Endothelial cell of umbilical vein (primary cell): ENCODE results near the gene OR2AG2. TPM values are rescaled to one million over a fixed set of nuclear protein-coding genes. Genes with fewer than 3 reads are reported as not detected.

Experiments used
- BruUV-seq: library from RNA; stranded (reverse); fragments of 400-500 nt; replicated peaks from 2 replicates; lab custom pipeline; 2021; lab: Mats Ljungman, UMichigan
- CTCF ChIA-PET: fragments of 300-600, 350-600 bp; sonication (Branson Sonifier 250); formaldehyde crosslinking; loops from one replicate; lab custom pipeline; 2021; ENCODE audit warnings: antibody characterized with exemption, inconsistent platforms; lab: Charles Lee
- POLR2A ChIA-PET: fragments of 300-600, 350-600 bp; sonication (Branson Sonifier 250); formaldehyde crosslinking; loops from one replicate; lab custom pipeline; 2021; ENCODE audit warnings: antibody characterized with exemption, inconsistent platforms; lab: Charles Lee
- DNase-seq: peaks from one replicate; pipeline ENCODE4 v3.0.0-alpha.2; 2011; ENCODE audit warnings: low read depth, low spot score
- FAIRE-seq: peaks from 2 replicates; lab custom pipeline; 2011; peaks lifted over from hg19 to GRCh38; lab: Jason Lieb, UNC
- H2AFZ ChIP-seq: 2 replicates; pipeline ENCODE4 v1.6.0; 2012; ENCODE audit warnings: low read depth, low read length, control low read depth, inconsistent platforms
- H3K27ac ChIP-seq: 2 replicates; pipeline ENCODE4 v1.5.1; 2011; ENCODE audit warnings: low read depth, mild to moderate bottlenecking, control low read depth, low read length, moderate library complexity; ENCODE audit not compliant: insufficient read depth
- H3K27me3 ChIP-seq, 2 experiments: 2 replicates each; pipeline versions ENCODE4 v1.6.0 to v1.6.1; 2011; ENCODE audit warnings: low read length in 2 of 2, mixed read lengths in 1 of 2; ENCODE audit not compliant: control insufficient read depth in 2 of 2, insufficient read depth in 2 of 2
- H3K36me3 ChIP-seq, 2 experiments: 2 replicates in 1 of 2; 3 replicates in 1 of 2; pipeline ENCODE4 v1.5.1; 2011; ENCODE audit warnings: low read length in 2 of 2, mild to moderate bottlenecking in 1 of 2, moderate library complexity in 1 of 2; ENCODE audit not compliant: control insufficient read depth in 2 of 2, insufficient read depth in 2 of 2; ENCODE audit errors: extremely low read depth in 1 of 2
- H3K4me1 ChIP-seq: 3 replicates; pipeline ENCODE4 v1.5.1; 2011; ENCODE audit warnings: mild to moderate bottlenecking, low read length; ENCODE audit not compliant: control insufficient read depth, insufficient read depth; ENCODE audit errors: extremely low read depth
- H3K4me2 ChIP-seq: 2 replicates; pipeline ENCODE4 v1.6.1; 2011; ENCODE audit warnings: low read length, control low read depth, mixed read lengths; ENCODE audit not compliant: insufficient read depth
- H3K4me3 ChIP-seq, 3 experiments: fragments of 200-600 bp in 1 of 3; sonication (generic), shearing (Covaris generic) in 1 of 3; replicated peaks in 1 of 3; 2 replicates each; pipeline ENCODE4 v1.5.1; 2011 to 2016; ENCODE audit warnings: control low read depth in 3 of 3, low read length in 3 of 3, mild to moderate bottlenecking in 2 of 3, inconsistent platforms in 1 of 3, low read depth in 1 of 3, moderate library complexity in 1 of 3; ENCODE audit not compliant: insufficient read depth in 1 of 3
- H3K79me2 ChIP-seq: 2 replicates; pipeline ENCODE4 v1.6.0; 2012; ENCODE audit warnings: low read length, inconsistent platforms; ENCODE audit not compliant: control insufficient read depth, insufficient read depth
- H3K9ac ChIP-seq: replicated peaks from 2 replicates; pipeline ENCODE3; 2011; ENCODE audit warnings: low read length, control low read depth; ENCODE audit not compliant: insufficient read depth; ENCODE audit errors: extremely low read depth
- H3K9me1 ChIP-seq: replicated peaks from 3 replicates; pipeline ENCODE4 v1.6.0; 2011; ENCODE audit warnings: mild to moderate bottlenecking, low read length; ENCODE audit not compliant: control insufficient read depth, insufficient read depth; ENCODE audit errors: extremely low read depth
- H3K9me3 ChIP-seq: replicated peaks from 2 replicates; pipeline ENCODE4 v1.5.1; 2012; ENCODE audit warnings: low read length, inconsistent platforms; ENCODE audit not compliant: control insufficient read depth, insufficient read depth
- H4K20me1 ChIP-seq: replicated peaks from 2 replicates; pipeline ENCODE3; 2011; ENCODE audit warnings: mild to moderate bottlenecking, low read length; ENCODE audit not compliant: control insufficient read depth, insufficient read depth; ENCODE audit errors: extremely low read depth
- CTCF ChIP-seq, 2 donors: IDR thresholded peaks; 1 replicate in 1 of 2; 2 replicates in 1 of 2; pipeline ENCODE4 v1.5.1; 2011; ENCODE audit warnings: low read length in 2 of 2, mild to moderate bottlenecking in 2 of 2, moderate library complexity in 2 of 2, control low read depth in 1 of 2, inconsistent platforms in 1 of 2, low read depth in 1 of 2; ENCODE audit not compliant: insufficient read depth in 1 of 2; ENCODE audit errors: extremely low read depth in 1 of 2
- EZH2 ChIP-seq: IDR thresholded peaks from 2 replicates; pipeline ENCODE4 v1.6.1; 2012; ENCODE audit warnings: borderline replicate concordance, low read depth, mild to moderate bottlenecking, moderate library complexity, low read length, inconsistent platforms; ENCODE audit not compliant: severe bottlenecking
- FOS ChIP-seq: IDR thresholded peaks from 2 replicates; pipeline ENCODE4 v1.6.1; 2011; ENCODE audit warnings: mild to moderate bottlenecking, low read length, moderate library complexity, borderline replicate concordance; ENCODE audit not compliant: insufficient read depth
- GATA2 ChIP-seq: IDR thresholded peaks from 2 replicates; pipeline ENCODE4 v1.7.0; 2011; ENCODE audit warnings: low read depth, mild to moderate bottlenecking, moderate library complexity, mixed read lengths, low read length; ENCODE audit not compliant: insufficient read length, insufficient read depth
- JUN ChIP-seq: IDR thresholded peaks from 2 replicates; pipeline ENCODE4 v1.6.1; 2011; ENCODE audit warnings: borderline replicate concordance, low read depth; ENCODE audit not compliant: insufficient read length, insufficient read depth
- MAX ChIP-seq: IDR thresholded peaks from 2 replicates; pipeline ENCODE4 v1.6.1; 2011; ENCODE audit not compliant: insufficient read depth, insufficient read length
- MYC ChIP-seq: IDR thresholded peaks from one replicate; pipeline ENCODE4 v1.6.1; 2011; ENCODE audit warnings: mild to moderate bottlenecking, low read depth, low read length
- POLR2A ChIP-seq: IDR thresholded peaks from 2 replicates; pipeline ENCODE4 v1.6.1; 2012; ENCODE audit warnings: low read depth, mild to moderate bottlenecking, control low read depth, low read length
- POLR2AphosphoS5 ChIP-seq: IDR thresholded peaks from 2 replicates; pipeline ENCODE4 v1.6.1; 2012; ENCODE audit warnings: low read depth, mild to moderate bottlenecking, control low read depth, low read length, moderate library complexity; ENCODE audit not compliant: insufficient read depth
- dilution Hi-C: fragments of 300-500 bp; cut with MboI; formaldehyde crosslinking; loops from one replicate; pipeline ENCODE4 v1.15.0; 2019; ENCODE audit warnings: low sequenced_read_pairs; ENCODE audit not compliant: extremely low pct_ligation_motif_present
- intact Hi-C: fragments of 100-400 bp; cut with micrococcal nuclease; formaldehyde crosslinking; loops from one replicate; pipeline ENCODE4 v1.10.0; 2022
- polyA plus RNA-seq, 4 experiments: library from polyadenylated mRNA; depleted of rRNA in 3 of 4; stranded (reverse) in 3 of 4; unstranded in 1 of 4; fragments of >200 nt; gene quantifications; 2 replicates each; pipeline versions ENCODE4 v1.2.1 to v1.2.3, GENCODE V29; 2011 to 2012; ENCODE audit warnings: missing spikeins in 1 of 4
- total RNA-seq: library from RNA; stranded (reverse); gene quantifications from 2 replicates; pipeline ENCODE4 v1.2.3, GENCODE V29; 2021

Gene OR2AG2
- total and polyA plus RNA-seq, 2 donors (not counting 3 experiments of a cell fraction or from before 2014, with no cell fraction given) = 0.18 to 0.33 TPM

- Histone ChIP-seq H3K9me3 (no peaks in the 10 kb centered on the region), H3K36me3 (no peaks in the 10 kb centered on the region), H2AFZ (no peak overlapping the region), H3K79me2 (no peaks in the 10 kb centered on the region), H4K20me1 (no peaks in the 10 kb centered on the region), H3K27me3 (no peaks in the 10 kb centered on the region), H3K4me2 (no peak overlapping the region), H3K9me1 (no peaks in the 10 kb centered on the region), H3K4me3 (no peak overlapping the region), H3K27ac (no peak overlapping the region), H3K9ac (no peak overlapping the region), H3K4me1 (no peaks in the 10 kb centered on the region)
- ChIA-PET POLR2A (no interaction called here), CTCF (interaction anchor here (2.2 kb wide), 1 partner anchor 624 kb away, joined by 6 read pairs; no protein-coding TSS in a partner anchor)
- DNase-seq (no peak), FAIRE-seq (no peak)
- TF ChIP-seq JUN (no peak), EZH2 (no peak), GATA2 (no peak), FOS (no peak), POLR2AphosphoS5 (no peak)
- dilution Hi-C loops = no loop called here
- BruUV-seq = no TSS peak
- intact Hi-C loops = no loop called here
These were observed 47.2 kb upstream of the OR2AG2 start for GRCh38 chr11:6818967-6819366.

- dilution Hi-C loops (no loop called here), intact Hi-C loops (no loop called here)
- no peaks in the 10 kb centered on the region for H3K27me3 ChIP-seq
- H3K9me3 ChIP-seq = no peaks in the 10 kb centered on the region
- no peaks in the 10 kb centered on the region for H3K36me3 ChIP-seq
- ChIA-PET CTCF (interaction anchor here (1.0 to 2.2 kb wide), 6 partner anchors 16 to 625 kb away, joined by 3 to 6 read pairs (median 3); partner anchors contain the start of genes NLRP14 and ZNF214), POLR2A (no interaction called here)
- no peak overlapping the region for H3K9ac ChIP-seq
- H3K9me1 ChIP-seq = no peaks in the 10 kb centered on the region
- no peak overlapping the region for H3K4me2 ChIP-seq
- no peak overlapping the region for H3K27ac ChIP-seq
- no peak overlapping the region for H3K4me3 ChIP-seq
- no peaks in the 10 kb centered on the region for H3K4me1 ChIP-seq
- no peaks in the 10 kb centered on the region for H4K20me1 ChIP-seq
- no peak for DNase-seq
- no peak overlapping the region for H2AFZ ChIP-seq
- no TSS peak for BruUV-seq
- H3K79me2 ChIP-seq = no peaks in the 10 kb centered on the region
- FAIRE-seq = no peak
- no peak for TF ChIP-seq FOS
- no peak for TF ChIP-seq MYC
- no peak for TF ChIP-seq POLR2A
- no peak for TF ChIP-seq MAX
- no peak for TF ChIP-seq GATA2
- TF ChIP-seq CTCF (IDR thresholded peaks at IDR 0.05; ENCODE audit: extremely low read depth in 1 of 2, insufficient read depth in 1 of 2, low read depth in 1 of 2, low read length in 2 of 2) = no peak
- TF ChIP-seq JUN = no peak
- TF ChIP-seq EZH2 = no peak
- no peak for TF ChIP-seq POLR2AphosphoS5
These were observed 45.9 kb upstream of the OR2AG2 start for GRCh38 chr11:6817694-6818093.
